HEK293 (cell line): Measurements from ENCODE around the gene TMEM134.

Experiments used
- AEBP2 ChIP-seq: fragments of 450-650 bp; formaldehyde crosslinking; IDR thresholded peaks from 2 replicates; pipeline ENCODE4 v1.5.1; 2016; ENCODE audit warnings: missing biosample characterization, missing genetic modification characterization, borderline replicate concordance
- GFI1B ChIP-seq: fragments of 450-650 bp; formaldehyde crosslinking; IDR thresholded peaks from 2 replicates; pipeline ENCODE4 v1.5.1; 2016; ENCODE audit warnings: missing biosample characterization, missing genetic modification characterization
- HOXD13 ChIP-seq: sonication (generic); formaldehyde crosslinking; IDR thresholded peaks from 2 replicates; pipeline ENCODE4 v1.8.0; 2022; ENCODE audit warnings: missing genetic modification reagents, borderline replicate concordance
- KLF9 ChIP-seq: fragments of 450-650 bp; formaldehyde crosslinking; IDR thresholded peaks from 2 replicates; pipeline ENCODE4 v1.5.1; 2016; ENCODE audit warnings: missing biosample characterization, missing genetic modification characterization, low read depth
- SP3 ChIP-seq: fragments of 450-650 bp; formaldehyde crosslinking; IDR thresholded peaks from 2 replicates; pipeline ENCODE4 v1.5.1; 2016; ENCODE audit warnings: missing biosample characterization, missing genetic modification characterization
- TCF7L2 ChIP-seq: IDR thresholded peaks from 2 replicates; pipeline ENCODE4 v1.6.1; 2011; ENCODE audit warnings: low read depth, mild to moderate bottlenecking, inconsistent platforms, low read length, moderate library complexity, borderline replicate concordance
- TSHZ1 ChIP-seq: fragments of 450-650 bp; formaldehyde crosslinking; IDR thresholded peaks from 2 replicates; pipeline ENCODE4 v1.5.1; 2016; ENCODE audit warnings: missing biosample characterization, missing genetic modification characterization, borderline replicate concordance
- YY2 ChIP-seq: fragments of 450-650 bp; formaldehyde crosslinking; IDR thresholded peaks from 2 replicates; pipeline ENCODE4 v1.5.1; 2016; ENCODE audit warnings: missing biosample characterization, missing genetic modification characterization
- ZBTB1 ChIP-seq: fragments of 450-650 bp; formaldehyde crosslinking; IDR thresholded peaks from 2 replicates; pipeline ENCODE4 v1.5.1; 2016; ENCODE audit warnings: missing biosample characterization, missing genetic modification characterization
- ZNF10 ChIP-seq: fragments of 450-650 bp; formaldehyde crosslinking; IDR thresholded peaks from 2 replicates; pipeline ENCODE4 v1.5.1; 2017; ENCODE audit warnings: missing biosample characterization, missing genetic modification characterization
- ZNF132 ChIP-seq: fragments of 450-650 bp; formaldehyde crosslinking; IDR thresholded peaks from 2 replicates; pipeline ENCODE4 v1.5.1; 2017; ENCODE audit warnings: missing biosample characterization, missing genetic modification characterization, borderline replicate concordance
- ZNF133 ChIP-seq: fragments of 450-650 bp; formaldehyde crosslinking; IDR thresholded peaks from 2 replicates; pipeline ENCODE4 v1.5.1; 2016; ENCODE audit warnings: missing biosample characterization, missing genetic modification characterization
- ZNF18 ChIP-seq: fragments of 450-650 bp; formaldehyde crosslinking; IDR thresholded peaks from 2 replicates; pipeline ENCODE4 v1.5.1; 2016; ENCODE audit warnings: missing biosample characterization, missing genetic modification characterization
- ZNF184 ChIP-seq: fragments of 450-650 bp; IDR thresholded peaks from 2 replicates; pipeline ENCODE4 v1.5.1; 2018; ENCODE audit warnings: missing biosample characterization, mild to moderate bottlenecking, missing genetic modification characterization
- ZNF211 ChIP-seq: fragments of 450-650 bp; formaldehyde crosslinking; IDR thresholded peaks from 2 replicates; pipeline ENCODE4 v1.5.1; 2016; ENCODE audit warnings: low read depth, missing biosample characterization, missing genetic modification characterization
- ZNF280C ChIP-seq: fragments of 450-650 bp; formaldehyde crosslinking; IDR thresholded peaks from 2 replicates; pipeline ENCODE4 v1.5.1; 2016; ENCODE audit warnings: missing biosample characterization, missing genetic modification characterization
- ZNF391 ChIP-seq: fragments of 450-650 bp; formaldehyde crosslinking; IDR thresholded peaks from 2 replicates; pipeline ENCODE4 v1.5.1; 2016; ENCODE audit warnings: low read depth, missing biosample characterization, missing genetic modification characterization, borderline replicate concordance
- ZNF426 ChIP-seq: fragments of 450-650 bp; formaldehyde crosslinking; IDR thresholded peaks from 2 replicates; pipeline ENCODE4 v1.5.1; 2017; ENCODE audit warnings: missing biosample characterization, missing genetic modification characterization, mild to moderate bottlenecking, inconsistent platforms, moderate library complexity
- ZNF449 ChIP-seq: fragments of 450-650 bp; formaldehyde crosslinking; IDR thresholded peaks from 2 replicates; pipeline ENCODE4 v1.5.1; 2017; ENCODE audit warnings: missing biosample characterization, mild to moderate bottlenecking, missing genetic modification characterization, moderate library complexity
- ZNF473 ChIP-seq: fragments of 450-650 bp; formaldehyde crosslinking; IDR thresholded peaks from 2 replicates; pipeline ENCODE4 v1.5.1; 2017; ENCODE audit warnings: missing biosample characterization, missing genetic modification characterization
- ZNF510 ChIP-seq: fragments of 450-650 bp; formaldehyde crosslinking; IDR thresholded peaks from 2 replicates; pipeline ENCODE4 v1.5.1; 2018; ENCODE audit warnings: mild to moderate bottlenecking, missing genetic modification characterization, missing biosample characterization; ENCODE audit not compliant: insufficient replicate concordance
- ZNF521 ChIP-seq: fragments of 450-650 bp; formaldehyde crosslinking; IDR thresholded peaks from 2 replicates; pipeline ENCODE4 v1.5.1; 2017; ENCODE audit warnings: missing biosample characterization, mild to moderate bottlenecking, missing genetic modification characterization
- ZNF548 ChIP-seq: fragments of 450-650 bp; formaldehyde crosslinking; IDR thresholded peaks from 2 replicates; pipeline ENCODE4 v1.5.1; 2016; ENCODE audit warnings: missing biosample characterization, missing genetic modification characterization
- ZNF558 ChIP-seq: fragments of 450-650 bp; formaldehyde crosslinking; IDR thresholded peaks from 2 replicates; pipeline ENCODE4 v1.5.1; 2016; ENCODE audit warnings: missing biosample characterization, missing genetic modification characterization
- ZNF585B ChIP-seq: fragments of 450-650 bp; formaldehyde crosslinking; IDR thresholded peaks from 2 replicates; pipeline ENCODE4 v1.5.1; 2016; ENCODE audit warnings: missing biosample characterization, missing genetic modification characterization
- ZNF670 ChIP-seq: fragments of 450-650 bp; formaldehyde crosslinking; IDR thresholded peaks from 2 replicates; pipeline ENCODE4 v1.5.1; 2016; ENCODE audit warnings: missing biosample characterization, missing genetic modification characterization, low read depth
- ZNF692 ChIP-seq: fragments of 450-650 bp; formaldehyde crosslinking; IDR thresholded peaks from 2 replicates; pipeline ENCODE4 v1.5.1; 2016; ENCODE audit warnings: missing biosample characterization, missing genetic modification characterization
- ZNF701 ChIP-seq: fragments of 450-650 bp; formaldehyde crosslinking; IDR thresholded peaks from 2 replicates; pipeline ENCODE4 v1.5.1; 2016; ENCODE audit warnings: missing biosample characterization, missing genetic modification characterization

Gene TMEM134

GRCh38 chr11:67507864-67508485, 38.9 kb upstream of the TMEM134 start, which contains the start of gene CDK2AP2 (continued):
- TF ChIP-seq ZNF132 (tag by site-specific recombination) = no peak
- no peak for TF ChIP-seq GFI1B (tag by site-specific recombination)
- no peak for TF ChIP-seq ZNF473
- TF ChIP-seq YY2 = no peak
- no peak for TF ChIP-seq ZNF558
- no peak; the same call in 1 of the 2 replicates for TF ChIP-seq ZNF10 (tag by site-specific recombination)
- TF ChIP-seq ZNF692 = no peak
- TF ChIP-seq ZNF18 = no peak
- TF ChIP-seq ZNF585B = no peak
- no peak for TF ChIP-seq ZNF426 (tag by site-specific recombination)
- TF ChIP-seq SP3 = peak; percentile 79
- TF ChIP-seq TSHZ1 (tag by site-specific recombination) = no peak
- TF ChIP-seq ZNF521 (tag by site-specific recombination) = no peak
- no peak for TF ChIP-seq ZNF548 (tag by site-specific recombination)
- no peak for TF ChIP-seq TCF7L2
- no peak for TF ChIP-seq ZNF211 (tag by site-specific recombination)
- no peak for TF ChIP-seq ZNF133
- no peak for TF ChIP-seq ZNF510 (tag by site-specific recombination)
- no peak for TF ChIP-seq HOXD13 (CRISPR knock-in tag)
- TF ChIP-seq ZNF184 (tag by site-specific recombination) = no peak
- no peak for TF ChIP-seq AEBP2 (tag by site-specific recombination)
- TF ChIP-seq ZBTB1 (tag by site-specific recombination) = no peak
- no peak for TF ChIP-seq ZNF701 (tag by site-specific recombination)
- TF ChIP-seq ZNF391 (tag by site-specific recombination) = no peak
- TF ChIP-seq ZNF449 (tag by site-specific recombination) = no peak
- no peak for TF ChIP-seq ZNF670 (tag by site-specific recombination)
- no peak for TF ChIP-seq ZNF280C (tag by site-specific recombination)
- peak; percentile 91 for TF ChIP-seq KLF9 (tag by site-specific recombination)
